ENCODE measurements around the gene DCAF8L2.

DNA sequence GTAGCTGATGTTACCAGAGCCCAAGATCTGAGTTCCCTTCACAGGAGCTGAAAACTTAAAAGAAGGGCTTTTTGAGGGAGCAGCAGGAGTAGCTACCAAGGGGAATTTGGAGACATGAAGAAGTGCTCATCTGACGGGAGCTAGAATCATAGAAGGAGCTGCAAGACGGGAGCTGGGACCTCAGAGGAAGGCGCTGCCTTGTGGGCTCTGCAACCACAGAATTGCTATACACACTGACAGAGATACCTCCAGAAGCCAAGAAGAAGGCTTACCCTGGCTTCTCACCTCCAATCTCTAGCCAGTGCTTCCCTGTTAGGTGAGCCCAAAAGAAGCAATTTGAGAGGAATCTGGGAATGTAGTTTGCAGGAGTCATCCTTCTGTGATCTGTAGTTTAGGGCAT is 35.9 kb downstream of the DCAF8L2 start:
- TF ChIP-seq, protein P1, sequence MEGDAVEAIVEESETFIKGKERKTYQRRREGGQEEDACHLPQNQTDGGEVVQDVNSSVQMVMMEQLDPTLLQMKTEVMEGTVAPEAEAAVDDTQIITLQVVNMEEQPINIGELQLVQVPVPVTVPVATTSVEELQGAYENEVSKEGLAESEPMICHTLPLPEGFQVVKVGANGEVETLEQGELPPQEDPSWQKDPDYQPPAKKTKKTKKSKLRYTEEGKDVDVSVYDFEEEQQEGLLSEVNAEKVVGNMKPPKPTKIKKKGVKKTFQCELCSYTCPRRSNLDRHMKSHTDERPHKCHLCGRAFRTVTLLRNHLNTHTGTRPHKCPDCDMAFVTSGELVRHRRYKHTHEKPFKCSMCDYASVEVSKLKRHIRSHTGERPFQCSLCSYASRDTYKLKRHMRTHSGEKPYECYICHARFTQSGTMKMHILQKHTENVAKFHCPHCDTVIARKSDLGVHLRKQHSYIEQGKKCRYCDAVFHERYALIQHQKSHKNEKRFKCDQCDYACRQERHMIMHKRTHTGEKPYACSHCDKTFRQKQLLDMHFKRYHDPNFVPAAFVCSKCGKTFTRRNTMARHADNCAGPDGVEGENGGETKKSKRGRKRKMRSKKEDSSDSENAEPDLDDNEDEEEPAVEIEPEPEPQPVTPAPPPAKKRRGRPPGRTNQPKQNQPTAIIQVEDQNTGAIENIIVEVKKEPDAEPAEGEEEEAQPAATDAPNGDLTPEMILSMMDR (IDR thresholded peaks at IDR 0.05) = no peak
- TF ChIP-seq EP300 (IDR thresholded peaks at IDR 0.05) (no peak), POLR2AphosphoS5 (IDR thresholded peaks at IDR 0.05) (no peak), POLR2A (IDR thresholded peaks at IDR 0.05) (no peak)
